Left lobe of liver (tissue), 2 donors: ENCODE results near the gene MSMB. TPM values are rescaled to one million over a fixed set of nuclear protein-coding genes. Genes with fewer than 3 reads are reported as not detected.
A peak's percentile ranks its signal among the peaks of the same experiment; 100 is the strongest.
"Not testable (repeated sequence)": the region's sequence is repeated elsewhere in the genome, so short reads cannot be mapped to it uniquely, and the experiment has no call there.

Experiments used
- ATAC-seq: fragments of 200-7000 bp; cut with Tn5 transposase; one replicate; pipeline ENCODE4 v1.9.1; 2020; ENCODE audit warnings: mild to moderate bottlenecking, moderate library complexity
- DNase-seq: peaks from one replicate; pipeline ENCODE4 v3.0.0-alpha.2; 2020; ENCODE audit warnings: low spot score
- total RNA-seq: library from RNA; stranded (reverse); gene quantifications from one replicate; pipeline ENCODE4 v1.2.1, GENCODE V29; 2021
- donor health status: DM: no; HTN: no; CAD: no; lungs with moderate emphysema.
- donor health status: DM: no; HTN: yes; CAD: no.

Gene MSMB
- total RNA-seq, 1 donor from 2014 or later = not detected

DNA sequence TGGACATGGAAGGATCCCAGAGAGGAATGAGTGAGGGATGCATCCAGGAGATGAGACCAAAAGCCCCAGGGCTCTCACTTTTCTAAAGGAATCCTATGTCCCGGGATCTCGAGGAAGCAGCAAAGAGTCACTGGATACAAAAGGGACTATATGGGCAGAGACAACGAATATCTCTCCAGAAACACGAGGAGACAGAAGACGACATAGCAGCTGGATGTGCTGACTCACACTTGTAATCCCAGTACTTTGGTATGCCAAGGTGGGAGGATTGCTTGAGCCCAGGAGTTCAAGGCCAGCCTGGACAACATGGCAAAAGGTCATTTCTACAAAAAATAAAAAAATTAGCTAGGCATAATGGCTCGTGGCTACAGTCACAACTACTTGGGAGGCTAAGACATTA is 24.7 kb upstream of the MSMB start:
- no peak for ATAC-seq

DNA sequence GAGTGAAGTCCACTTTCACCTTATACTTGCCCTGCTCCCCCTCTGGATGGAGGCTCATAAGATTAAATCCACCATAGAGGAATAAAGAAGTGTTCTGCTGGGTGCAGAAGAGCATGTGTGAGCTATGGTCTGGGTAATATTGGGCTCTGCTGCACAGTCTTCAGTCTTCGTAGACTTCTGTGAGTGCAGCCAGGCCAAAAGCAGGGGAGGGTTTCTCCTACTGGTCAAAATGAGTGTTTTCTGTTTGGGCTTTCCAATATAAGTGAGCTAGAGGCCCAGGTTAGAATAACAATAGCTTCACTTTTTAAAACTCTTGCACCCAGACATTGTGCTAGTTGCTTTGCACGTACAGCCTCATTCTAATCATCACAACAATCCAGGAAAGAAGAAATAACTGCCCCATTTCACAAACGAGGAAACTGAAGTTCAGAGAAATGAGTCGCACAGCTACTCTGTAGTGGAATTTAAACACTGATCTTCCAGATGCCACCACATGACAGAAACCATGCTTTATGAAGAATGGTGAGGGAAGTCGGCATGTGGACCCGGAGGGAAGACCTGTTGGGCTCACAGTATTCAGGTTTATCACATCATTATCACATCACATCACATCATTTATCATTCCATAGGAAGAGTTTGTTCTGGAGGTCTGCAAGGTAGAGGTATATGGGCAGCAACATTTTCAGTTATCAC is 23.8 kb upstream of the MSMB start:
- DNase-seq (no peak), ATAC-seq (no peak)

More for the DNA sequence above, 24.7 kb upstream of the MSMB start:
- no peak for DNase-seq

DNA sequence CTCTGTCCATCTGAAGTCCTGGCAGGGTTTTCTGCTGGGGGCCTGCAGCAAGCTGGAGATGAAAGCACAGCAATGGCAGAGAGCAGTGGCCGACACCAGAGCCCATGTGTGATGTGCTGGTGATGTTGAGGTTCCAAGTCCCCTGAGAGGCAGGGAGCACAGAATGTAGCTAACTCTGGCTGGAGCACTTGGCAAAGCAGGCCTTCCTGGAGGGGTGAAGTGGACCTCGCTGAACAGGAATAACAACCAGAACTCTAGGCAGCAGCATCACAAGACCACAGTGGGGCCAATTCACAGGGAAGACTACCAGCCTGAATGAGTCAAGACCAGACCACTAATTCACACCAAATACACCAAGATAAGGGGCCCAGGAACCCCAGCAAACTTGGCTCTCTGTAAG is 22.8 kb upstream of the MSMB start:
- ATAC-seq = no peak
- DNase-seq = no peak

DNA sequence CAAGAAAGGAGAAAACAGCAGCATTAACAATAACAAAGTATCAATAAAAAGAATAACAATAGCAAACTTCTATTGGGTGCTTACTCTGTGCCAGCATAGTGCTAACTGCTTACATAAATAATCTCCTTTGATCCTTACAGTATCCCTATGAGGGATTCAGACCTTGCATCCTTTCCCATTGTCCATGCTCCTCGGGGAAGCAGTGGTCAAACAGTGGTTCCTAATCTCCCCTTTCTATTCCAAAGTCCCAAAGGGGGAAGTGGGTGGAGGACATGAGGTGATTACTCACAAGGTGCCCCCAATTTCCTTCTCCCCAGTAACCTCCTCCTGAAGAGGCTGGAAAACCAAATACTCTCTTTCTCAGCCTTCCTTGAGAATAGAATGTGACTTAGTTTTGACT is 22.0 kb upstream of the MSMB start:
- ATAC-seq (no peak), DNase-seq (no peak)

DNA sequence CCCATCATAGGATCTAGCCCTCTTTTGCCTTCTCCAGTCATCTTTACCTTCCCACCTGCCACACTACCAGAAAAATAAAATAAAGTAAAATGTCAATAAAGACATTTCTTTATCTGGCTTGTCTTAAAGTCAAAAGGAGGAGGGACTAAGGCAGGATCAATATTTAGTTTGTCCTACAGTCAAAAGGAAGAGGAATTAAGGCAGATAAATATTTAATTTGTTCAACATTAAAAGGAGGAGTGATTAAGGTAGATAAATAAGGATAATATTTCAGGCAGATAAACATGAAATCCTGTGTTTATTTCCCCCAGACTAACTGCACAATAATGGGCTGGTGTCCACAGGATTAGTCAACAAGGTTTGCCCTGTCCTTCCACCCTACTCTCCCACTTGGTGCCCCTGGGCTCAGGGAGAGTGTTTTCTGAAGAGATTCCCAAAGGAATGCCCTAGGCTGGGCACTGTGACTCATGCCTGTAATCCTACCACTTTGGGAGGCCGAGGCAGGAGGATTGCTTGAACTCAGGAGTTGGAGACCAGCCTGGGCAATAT is 18.3 kb upstream of the MSMB start:
- DNase-seq = peak; percentile 21

DNA sequence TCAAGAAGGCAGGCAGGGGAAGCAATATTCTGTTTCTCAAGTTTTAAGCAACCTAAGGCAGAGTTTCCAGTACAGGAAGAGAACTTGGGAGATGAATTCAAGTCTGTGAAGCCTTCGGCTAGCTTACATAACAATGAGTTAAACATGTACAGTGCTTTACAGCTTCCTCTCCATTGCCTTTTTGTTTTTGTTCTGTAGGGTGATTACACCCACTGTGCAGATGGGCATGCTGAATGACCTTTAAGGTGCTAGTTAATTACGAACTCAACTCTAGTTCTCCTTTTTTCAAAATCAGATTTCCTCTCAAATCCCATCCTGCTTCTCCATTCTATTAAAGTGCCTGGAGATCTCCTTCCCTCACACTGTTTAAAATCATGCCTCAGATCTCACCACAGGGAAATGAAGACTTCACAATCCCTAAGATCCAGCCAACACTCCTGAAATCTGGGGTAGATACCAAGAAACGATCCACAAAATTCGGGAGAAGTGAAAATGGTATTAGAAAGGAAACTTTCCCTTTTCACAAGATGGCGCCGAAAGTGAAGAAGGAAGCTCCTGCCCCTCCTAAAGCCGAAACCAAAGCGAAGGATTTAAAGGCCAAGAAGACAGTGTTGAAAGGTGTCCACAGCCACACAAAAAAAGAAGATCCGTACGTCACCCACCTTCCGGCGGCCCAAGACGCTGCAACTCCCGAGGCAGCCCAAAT is 16.8 kb upstream of the MSMB start:
- ATAC-seq (no peak), DNase-seq (no peak)

More for the DNA sequence above, 18.3 kb upstream of the MSMB start:
- no peak for ATAC-seq

DNA sequence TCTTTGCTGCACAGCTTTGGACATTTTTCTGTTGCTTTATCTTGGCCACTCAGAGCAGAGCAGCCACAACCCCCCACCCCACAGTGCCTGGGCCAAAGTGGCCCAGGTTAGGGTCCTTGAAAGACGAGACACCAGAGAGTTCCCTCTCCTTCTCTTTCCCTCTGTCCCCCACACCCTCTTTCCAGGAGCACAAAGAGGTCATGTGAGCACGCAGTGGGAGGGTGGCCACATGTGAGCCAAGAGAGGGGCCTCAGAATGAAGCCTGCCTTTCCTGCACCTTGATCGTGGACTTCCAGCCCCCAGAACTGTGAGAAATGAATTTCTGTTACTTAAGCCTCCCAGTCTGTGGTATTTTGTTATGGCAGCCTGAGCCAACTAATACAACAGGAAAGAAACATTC is 14.6 kb upstream of the MSMB start:
- peak; percentile 26 for DNase-seq

DNA sequence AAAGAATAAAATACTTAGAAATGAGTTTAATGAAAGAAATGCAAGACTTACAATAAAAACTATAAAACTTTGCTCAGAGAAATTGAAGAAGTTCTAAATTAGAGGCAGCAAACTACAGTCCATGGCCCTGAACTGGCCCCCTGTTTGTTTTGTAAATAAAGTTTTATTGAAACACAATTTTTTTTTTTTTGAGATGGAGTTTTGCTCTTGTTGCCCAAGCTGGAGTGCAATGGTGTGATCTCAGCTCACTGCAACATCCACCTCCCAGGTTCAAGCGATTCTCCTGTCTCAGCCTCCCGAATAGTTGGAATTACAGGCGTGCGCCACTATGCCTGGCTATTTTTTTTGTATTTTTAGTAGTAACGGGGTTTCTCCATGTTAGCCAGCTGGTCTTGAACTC is 11.9 kb upstream of the MSMB start:
- not testable (repeated sequence) for ATAC-seq
- DNase-seq = peak; percentile 29

More for the DNA sequence above, 14.6 kb upstream of the MSMB start:
- no peak for ATAC-seq

DNA sequence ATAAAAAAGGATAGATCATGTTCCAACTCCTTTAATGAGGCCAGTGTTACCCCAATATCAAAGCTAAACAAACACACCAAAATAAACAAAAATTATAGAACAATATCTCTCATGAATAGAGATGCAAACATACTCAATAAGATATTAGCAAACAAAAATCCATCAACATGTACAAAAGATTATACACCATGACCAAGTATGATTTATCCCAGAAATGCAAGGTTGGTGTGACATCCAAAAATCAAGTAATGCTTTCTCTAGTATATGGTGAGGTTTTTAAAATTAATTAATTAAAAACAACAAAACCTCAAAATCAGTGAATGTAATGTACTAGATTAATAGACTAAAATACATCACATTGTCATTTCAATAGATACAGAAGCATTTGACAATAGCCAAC is 11.0 kb upstream of the MSMB start:
- no peak for ATAC-seq
- DNase-seq = no peak

DNA sequence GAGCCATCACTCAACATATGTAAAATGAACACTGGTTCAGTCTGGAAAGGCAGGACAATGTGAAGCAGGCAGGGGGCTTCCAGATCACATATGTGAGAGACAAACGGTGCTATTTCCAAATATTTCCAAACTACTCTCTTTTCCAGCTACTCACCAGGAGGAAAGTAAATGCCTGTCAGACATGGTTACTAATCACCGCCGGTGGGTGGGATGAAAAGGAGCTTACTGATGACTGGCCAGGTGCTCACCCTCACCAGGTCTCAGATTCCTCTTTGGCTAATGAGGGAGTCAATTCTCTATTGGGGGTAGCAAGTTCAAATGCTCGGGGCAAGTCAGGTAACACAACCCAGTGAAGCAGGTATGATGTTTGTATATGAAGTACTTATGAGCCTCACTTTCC is 9.7 kb upstream of the MSMB start:
- ATAC-seq = no peak
- no peak for DNase-seq

DNA sequence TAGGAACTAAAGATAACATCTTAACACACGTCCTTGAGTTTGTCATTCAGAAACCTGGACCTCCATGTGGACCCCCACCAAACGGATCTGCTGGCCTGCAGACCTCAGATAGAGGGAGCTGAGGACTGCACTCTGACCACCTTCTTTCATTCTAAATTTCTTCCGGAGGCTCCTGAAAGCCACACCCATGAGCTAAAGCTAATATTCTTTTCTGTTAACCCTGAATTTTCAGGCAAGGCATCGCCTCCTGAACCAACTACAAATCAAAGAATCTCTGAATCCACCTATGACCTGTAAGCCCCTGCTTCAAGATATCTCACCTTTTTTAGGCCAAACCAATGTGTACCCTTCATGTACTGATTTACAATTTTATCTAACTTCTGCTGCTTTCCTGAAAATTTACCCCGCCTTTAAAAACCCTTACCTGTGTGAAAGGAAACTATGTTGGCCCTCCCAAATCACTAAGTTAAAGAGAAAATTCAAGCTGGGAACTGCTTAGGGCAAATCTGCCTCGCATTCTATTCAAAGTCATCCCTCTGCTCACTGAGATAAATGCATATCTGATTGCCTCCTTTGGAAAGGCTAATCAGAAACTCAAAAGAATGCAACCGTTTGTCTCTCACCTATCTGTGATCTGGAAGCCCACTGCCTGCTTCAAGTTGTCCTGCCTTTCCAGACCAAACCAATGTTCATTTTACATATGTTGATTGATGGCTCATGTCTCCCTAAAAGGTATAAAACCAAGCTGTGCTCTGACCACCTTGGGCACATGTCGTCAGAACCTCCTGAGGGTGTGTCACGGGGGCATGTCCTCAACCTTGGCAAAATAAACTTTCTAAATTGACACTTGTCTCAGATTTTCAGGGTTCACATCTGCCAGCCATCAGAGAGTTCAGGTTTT is 7.7 kb upstream of the MSMB start:
- DNase-seq (no peak), ATAC-seq (no peak)

DNA sequence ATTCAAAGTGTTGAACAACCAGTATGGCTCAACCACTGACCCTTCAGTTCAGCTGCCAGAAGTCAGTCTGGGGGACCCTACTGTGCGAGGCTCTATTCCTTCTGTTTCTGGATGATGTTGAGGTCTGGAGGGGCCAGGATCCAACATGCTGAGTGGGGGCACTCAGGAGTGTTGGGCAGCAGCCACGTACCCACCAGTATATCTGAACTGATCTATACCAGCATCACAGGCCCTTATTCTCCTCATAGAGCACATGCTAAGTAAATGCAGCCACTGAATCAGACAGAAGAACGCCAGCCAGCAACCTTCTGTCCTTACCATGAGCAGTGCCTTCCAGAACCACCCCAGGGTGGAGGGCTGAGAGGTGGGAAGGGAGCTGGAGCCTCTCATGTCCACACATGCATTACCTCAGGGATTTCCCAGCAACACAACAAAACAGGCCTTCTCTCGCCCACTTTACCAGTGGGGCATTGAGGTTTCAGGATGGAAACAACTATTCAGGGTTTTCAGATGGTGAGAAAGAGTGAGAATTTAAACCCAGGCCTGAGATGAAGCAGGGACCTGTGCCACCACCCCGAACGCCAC is 6.8 kb upstream of the MSMB start:
- ATAC-seq (no peak), DNase-seq (no peak)

DNA sequence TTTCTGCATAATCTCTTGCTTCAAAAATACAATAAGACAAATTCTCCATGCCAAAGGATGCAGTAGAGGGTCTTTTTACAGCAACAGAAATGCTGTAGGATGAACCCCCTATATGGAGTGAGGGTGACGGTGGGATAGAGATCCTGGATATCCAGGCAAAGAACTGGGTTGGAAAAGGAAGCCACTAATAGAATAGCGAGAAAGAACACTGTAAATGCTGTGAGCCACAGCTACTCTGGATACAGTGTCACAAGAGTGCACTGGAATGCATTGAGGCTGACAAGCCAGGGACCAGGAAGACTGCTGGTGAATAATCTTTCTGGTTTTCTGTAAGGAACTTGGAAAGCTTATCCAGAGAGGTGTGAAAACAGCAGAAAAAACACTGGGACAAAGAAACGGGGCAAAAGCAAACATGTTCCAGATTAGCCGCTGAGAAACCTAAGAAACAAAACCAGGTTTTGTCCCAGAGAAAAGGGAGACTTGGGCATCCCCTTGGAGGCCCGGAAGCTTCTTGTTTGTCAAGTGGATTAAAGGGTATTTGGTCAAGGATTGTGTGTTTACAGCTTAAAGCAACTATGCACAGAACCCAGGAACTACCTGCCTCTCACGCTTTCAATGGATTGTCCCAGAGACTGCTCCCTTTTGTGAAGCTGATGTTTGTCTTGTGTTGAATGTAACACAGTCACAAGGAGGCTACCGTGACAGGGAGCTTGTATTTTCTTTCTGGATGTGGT is 6.2 kb upstream of the MSMB start:
- ATAC-seq (no peak), DNase-seq (no peak)

DNA sequence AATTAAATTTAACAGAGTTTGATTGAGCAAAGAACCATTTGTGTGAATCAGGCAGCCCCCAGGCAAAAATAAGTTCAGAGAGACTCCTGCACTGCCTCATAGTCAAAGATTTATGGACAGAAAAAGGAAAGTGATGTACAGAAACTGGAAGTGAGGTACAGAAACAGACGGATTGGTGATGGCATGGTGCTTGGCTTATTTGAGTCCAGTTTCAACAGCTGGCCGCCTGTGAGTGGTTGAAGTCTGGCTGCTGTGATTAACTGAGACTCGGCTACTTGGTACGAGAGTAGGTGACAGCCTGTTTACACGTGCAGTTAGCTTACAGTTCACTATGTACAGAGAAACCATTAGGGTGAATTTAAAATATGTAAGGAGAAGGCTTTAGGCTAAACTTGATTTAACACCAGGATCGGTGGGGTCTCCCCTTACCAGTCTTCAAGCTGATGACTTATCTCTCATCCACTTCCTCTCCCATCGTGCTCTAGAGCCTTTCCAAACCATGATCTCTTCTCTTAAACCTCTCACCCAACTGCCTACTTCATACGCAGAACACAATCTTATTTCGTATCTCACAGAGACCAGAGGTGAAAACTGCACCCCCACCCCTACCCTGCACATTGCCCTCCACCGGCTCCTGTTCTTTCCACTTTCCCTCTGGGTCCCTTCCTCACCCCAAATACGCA is 5.0 kb upstream of the MSMB start:
- DNase-seq = no peak
- ATAC-seq = no peak

DNA sequence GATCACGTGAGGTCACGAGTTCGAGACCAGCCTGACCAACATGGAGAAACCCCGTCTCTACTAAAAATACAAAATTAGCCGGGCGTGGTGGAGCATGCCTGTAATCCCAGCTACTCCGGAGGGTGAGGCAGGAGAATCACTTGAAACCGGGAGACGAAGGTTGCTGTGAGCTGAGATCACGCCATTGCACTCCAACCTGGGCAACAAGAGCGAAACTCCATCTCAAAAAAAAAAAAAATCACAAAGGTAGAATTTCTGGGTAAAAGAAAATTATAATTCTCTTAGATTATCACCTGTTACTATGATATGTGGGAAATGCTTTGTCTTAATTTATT is 3.4 kb upstream of the MSMB start:
- not testable (repeated sequence) for DNase-seq, ATAC-seq

DNA sequence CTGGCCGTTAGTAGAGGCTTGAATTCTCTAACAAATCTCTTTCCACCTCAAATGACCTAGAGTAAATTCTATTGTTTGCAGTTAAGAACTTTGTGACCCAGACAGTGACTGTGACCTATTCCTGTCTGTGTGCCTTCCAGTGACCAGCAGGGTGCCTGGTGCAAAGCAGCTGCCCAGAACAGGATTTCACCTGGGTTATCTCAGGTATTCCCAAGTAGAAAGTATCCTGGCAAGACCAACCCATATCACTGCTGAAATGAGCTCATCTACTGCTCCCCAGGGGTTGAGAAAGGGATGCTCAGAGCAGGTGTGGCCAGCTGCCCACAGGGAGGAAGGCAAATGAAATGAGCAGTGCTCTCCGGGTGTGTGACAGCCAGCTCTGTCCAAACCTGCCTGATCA is 2.1 kb upstream of the MSMB start:
- ATAC-seq = peak; percentile 95
- DNase-seq = no peak

DNA sequence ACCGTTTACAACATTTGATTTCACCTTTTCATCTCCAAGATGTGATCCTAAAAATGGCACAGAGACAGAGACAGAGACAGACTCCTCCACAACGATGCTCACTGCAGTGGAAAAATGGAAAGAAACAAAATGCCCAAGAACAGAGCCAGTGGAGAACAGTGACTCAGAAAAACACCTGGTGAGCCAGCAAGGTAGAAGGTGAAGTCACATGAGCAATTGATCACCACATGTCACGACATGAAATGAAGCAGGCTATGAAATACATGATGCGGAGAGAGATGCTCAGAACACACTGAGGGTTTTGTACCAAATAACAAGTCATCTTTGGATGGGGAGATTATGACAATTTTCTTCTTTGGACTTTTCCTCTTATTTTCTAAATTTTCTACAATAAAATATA is 3.5 kb downstream of the MSMB start:
- DNase-seq (no peak), ATAC-seq (no peak)

DNA sequence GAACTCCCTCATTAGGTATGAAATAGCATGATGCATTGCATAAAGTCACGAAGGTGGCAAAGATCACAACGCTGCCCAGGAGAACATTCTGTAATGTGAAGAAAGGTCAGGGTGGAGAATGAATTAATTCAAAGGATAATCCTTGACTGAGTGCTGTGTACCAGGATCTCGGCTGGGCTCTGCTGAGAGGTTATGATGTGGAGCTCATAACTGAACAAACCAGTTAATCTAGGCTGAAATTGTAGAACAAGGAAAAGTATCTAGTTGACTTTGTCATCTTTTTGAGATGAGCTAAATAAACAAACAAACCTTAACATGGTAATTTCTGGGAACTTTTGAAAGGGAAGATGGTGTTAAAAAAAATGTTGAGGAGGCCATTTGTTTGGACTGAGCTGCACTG is 6.1 kb downstream of the MSMB start:
- DNase-seq (no peak), ATAC-seq (no peak)

DNA sequence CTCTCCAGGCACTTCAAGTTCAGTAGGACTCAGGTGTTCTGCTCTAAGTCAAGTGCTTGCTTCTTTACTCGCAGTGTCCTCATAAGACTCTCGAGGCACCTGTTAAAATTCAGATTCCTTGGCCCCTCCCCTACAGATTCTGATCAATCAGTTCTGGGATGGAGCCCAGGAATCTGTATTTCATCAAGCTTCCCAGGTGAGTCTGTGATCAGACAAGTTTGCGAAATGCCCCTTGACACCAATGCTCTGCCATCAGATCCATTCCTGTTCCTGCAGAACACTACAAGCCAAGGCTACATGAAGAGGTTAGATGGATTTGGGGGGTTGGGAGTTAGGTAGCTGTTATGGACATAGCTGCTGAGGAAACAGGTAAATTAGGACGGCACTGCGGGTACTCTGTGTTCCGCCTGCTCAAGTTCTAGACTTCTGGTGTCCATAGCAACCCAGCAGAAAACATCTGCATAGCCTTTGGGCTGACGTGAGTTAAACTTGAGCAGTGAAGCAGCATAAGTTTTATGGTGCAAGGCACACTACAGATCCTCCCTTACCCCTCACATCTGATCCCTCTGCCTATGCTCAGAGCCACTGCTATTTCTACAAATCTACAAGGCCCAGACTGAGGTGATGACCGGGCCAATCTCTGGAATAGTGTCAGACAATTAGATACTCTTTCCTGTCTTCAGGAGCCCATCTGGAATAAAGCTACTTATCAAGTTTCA is 8.8 kb downstream of the MSMB start:
- DNase-seq (no peak), ATAC-seq (no peak)
